HG03097 (cell line): ENCODE measurements around the gene TENT5A.
"Not testable (repeated sequence)": the region's sequence is repeated elsewhere in the genome, so short reads cannot be mapped to it uniquely, and the experiment has no call there.

Experiments used
- ATAC-seq: cut with Tn5 transposase; IDR thresholded peaks from one replicate; pipeline ENCODE4 v1.9.1; 2021; ENCODE audit not compliant: unreplicated experiment, low FRiP score

TENT5A gene

DNA sequence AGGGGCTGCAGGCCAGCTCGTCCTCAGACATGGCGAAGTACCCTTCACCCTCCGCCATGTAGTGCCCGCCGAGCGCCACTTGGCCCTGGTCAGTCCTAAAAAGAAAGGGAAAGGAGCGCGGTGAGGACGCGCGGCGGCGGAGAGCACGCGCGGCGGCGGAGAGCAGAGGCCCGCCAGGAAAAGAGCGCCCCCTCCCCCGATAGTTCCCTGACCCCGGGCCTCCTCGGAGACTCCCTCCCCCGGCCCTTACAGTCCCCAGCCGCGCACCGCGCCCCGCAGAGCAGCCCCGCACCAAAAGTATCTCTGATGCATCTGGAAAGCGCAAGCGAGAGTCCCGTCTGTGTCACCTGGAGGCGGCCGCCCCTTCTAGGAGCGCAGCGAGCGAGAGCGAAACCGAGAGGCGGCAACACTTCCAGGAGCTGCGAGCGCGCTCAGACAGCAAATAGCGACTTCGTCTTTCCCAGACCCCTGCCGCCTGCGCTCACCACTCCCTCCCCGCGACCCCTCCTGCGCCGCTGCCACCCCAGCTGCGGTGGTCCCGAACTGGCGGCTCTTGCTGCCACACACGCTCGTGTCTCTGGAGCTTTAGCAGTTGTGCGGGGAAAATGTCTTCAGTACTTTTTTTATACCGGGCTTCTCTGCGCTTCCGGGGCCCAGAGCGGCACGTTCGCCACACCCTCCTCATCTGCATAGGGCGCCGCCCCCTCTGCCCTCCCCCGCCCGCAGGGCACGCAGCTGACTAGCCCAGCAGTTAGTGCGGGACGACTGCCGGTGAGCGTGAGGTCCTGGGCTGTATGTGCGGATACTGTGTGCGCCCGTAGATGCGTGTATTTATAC is at the start of gene TENT5A:
Gene TENT5A, minus strand, starts transcription at position 598 of the 837 bp plus-strand sequence. Its CDS starts 540 bp downstream, at position 58.
- ATAC-seq: peak; percentile 75

DNA sequence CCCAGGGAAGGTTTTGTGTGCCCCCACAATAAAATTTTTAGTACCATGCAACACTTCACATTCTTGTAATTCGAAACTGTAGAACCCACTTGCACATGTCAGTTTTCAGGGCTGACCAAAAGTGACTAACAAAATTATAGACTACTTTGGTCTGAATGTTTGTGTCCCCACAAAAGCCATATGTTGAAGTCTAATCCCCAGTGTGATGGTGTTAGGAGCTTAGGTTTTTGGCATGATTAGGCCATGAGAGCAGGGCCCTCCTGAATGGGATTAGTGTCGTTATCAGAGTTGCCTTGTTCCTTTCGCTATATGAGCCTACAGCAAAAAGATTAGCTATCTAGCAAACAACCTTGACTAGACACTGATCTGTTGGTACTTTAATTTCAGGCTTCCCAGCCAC is 49.0 kb upstream of the TENT5A start:
- ATAC-seq: no peak

DNA sequence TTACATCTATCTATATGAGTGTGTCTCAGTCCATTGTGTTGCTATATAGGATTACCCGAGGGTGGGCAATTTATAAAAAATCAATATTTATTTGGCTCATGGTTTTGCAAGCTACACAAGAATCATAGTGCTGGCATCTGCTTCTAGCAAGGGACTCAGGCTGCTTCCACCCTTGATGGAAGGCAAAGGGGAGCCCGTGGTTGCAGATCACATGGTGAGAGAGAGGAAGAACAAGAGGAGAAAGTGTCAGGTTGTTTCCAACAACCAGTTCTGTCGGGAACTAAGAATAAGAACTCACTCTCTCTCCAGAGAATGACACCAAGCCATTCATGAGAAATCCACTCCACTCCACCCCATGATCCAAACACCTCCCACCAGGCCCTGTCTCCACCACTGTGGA is 48.2 kb upstream of the TENT5A start:
- ATAC-seq: no peak

DNA sequence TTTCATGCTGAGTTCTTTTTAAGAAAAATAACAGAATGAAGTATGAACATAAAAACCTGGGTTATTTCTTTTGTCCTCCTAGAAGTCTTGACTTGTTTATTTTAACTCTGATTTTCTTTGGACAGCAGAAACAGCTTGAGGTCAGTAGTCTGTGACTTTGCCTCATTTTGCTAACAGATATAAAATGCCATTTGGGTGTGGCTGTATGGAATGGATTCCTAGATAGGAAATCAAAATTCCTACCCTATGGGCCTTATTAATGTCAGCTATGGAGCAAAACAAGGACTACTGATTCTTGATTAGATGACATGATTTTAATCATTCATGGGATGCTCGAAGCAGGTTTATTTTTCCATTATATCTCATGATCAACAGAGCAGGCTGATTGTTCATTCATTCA is 46.8 kb upstream of the TENT5A start:
- ATAC-seq: no peak

DNA sequence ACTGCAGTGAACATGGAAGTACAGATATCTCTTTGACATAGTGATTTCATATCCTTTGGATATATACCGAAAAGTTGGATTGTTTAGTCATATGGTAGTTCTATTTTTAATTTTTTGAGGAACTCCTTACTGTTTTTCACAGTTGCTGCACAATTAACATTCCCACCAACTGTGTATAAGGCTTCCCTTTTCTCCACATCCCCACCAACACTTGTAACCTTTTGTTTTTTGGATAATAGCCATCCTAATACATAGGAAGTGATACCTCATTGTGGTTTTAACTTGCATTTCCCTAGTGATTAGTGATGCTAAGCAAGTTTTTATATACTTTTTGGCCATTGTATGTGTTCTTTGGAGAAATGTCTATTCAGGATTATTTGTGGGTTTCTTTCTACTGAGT is 45.1 kb upstream of the TENT5A start:
- no peak for ATAC-seq

DNA sequence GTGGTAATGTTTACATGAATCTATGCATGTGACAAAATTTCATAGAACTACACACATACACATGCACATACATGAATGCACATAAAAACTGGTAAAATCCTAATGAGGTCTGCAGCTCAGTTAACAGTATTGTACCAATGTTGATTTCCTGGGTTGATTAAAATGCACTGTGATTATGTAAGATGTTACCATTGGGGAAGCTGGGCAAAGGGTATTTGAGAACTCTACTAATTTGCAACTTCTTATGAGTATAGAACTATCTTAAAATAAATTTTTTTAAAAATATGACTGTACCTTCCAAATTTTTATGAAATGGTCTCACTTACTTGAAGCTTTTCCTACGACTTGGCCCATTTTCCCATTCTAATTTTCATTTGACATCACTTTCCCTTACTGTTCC is 43.4 kb upstream of the TENT5A start:
- no peak for ATAC-seq

DNA sequence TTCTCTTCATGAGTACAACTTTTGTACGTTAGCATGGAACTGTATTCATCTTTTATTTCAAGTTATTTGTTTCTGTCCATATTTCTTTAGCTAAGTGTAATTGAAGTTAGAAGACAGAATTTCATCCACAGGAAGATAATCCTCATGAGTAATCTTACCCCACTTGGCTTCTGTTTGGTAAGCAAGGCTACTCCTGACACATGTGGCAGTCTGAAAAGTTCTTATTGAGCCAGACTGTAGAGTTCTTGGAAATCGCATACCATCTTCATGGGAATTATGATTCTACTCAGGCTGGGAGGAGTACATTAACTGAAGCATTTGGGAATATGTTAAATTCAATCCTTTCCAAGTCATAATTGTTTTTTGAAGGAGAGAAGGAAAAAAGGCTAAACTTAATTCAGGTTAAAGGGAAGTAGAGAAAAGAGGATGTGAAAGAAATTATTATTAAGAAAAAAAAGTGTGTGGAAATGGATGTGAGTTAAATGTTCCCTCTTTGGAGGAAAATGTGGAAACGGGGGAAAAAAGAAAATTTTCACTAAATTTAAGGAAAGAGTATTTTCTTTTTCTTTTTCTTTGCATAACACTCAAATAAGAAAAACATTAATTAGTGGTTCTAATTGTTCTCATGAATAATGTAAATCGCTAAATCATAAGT is 41.5 kb upstream of the TENT5A start:
- no peak for ATAC-seq

DNA sequence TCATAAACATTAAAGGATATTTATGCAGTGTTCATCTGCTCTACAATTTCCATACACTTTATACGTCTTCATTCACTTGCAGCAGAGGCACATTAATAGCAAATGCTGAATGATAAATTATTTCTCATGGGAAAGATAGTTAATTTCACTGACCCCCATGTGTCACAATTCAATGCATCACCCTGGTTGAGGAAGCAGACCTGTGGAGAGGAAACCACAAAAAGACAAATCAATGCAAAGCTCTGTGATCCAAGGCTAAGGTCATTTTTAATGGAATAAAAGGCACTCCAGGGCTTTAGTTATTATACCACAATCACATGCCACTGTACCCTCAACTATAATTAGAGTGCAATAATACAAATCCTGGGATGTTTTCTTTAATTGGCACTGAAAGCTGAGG is 40.3 kb upstream of the TENT5A start:
- ATAC-seq: no peak

DNA sequence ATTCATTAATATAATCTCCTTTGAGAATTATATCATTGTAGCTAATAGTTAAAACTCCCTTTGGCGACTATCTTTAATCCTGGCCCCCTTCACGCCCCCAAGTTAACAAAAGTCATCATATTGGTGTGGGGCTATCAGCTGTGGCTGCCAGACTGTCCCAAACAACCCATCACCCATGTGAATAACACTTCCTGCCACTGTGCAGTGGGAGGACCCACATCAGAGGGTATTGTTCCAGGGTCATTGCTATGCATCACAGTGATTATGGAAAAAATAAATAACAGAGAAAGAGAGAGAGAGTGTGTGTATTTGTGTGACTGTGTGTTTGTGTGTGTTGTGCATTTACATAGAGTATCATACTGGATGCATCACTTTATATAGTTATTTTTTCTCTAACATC is 39.3 kb upstream of the TENT5A start:
- ATAC-seq: no peak

DNA sequence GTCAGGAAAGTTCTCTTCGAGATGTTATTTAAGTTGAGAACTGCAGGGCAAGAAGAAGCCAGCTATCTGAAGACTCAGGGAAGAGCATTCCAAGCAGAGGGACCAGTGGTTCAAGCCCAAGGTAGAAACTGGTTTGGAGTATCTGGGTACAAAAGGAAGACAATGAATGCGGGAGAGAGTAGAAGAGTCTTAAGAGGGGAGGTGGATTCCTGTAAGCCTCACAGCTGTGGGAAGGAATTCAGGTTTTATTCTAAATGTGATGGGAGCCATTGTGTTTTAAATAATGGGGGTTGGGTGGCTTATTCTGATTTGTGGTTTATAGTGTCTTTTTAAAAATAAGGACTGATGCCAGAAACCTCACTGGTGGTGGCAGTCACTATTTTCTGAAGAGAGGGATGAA is 37.6 kb upstream of the TENT5A start:
- ATAC-seq: no peak

DNA sequence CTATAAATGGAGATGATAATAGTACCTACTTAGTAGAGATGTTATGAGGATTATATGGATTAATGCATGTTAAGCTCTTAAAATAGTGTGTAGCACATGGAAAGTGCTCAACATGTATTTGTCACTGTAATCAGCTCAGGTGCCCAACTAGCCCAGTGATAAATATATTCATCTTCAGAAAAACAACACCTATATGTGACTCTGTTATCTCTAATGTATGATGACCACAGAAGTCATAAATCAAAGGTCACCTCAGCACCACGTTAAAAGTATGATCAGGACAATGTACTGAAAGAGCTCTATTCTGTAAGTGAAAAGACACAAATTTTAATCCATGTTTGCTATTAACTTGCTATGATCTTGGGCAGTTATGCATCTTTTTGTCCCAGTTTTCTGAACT is 36.8 kb upstream of the TENT5A start:
- no peak for ATAC-seq

DNA sequence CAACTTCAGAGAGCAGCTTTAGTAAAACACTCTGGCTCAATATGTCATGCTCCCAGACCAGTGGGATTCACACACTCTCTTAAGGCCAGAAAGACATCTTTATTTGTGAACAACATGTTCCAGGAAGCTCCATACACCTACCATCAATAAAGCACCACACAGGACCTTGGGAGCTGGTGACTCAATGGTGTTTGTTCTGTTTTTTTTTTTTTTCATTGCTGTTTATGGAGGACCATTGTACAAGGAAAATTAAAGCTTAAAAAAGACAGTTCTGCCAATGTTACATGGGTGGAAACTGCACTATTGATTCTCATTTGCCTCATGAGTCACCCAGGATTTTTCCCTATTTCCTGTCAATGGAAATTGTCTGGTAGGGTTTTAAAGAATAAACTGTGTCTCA is 36.3 kb upstream of the TENT5A start:
- ATAC-seq: no peak

DNA sequence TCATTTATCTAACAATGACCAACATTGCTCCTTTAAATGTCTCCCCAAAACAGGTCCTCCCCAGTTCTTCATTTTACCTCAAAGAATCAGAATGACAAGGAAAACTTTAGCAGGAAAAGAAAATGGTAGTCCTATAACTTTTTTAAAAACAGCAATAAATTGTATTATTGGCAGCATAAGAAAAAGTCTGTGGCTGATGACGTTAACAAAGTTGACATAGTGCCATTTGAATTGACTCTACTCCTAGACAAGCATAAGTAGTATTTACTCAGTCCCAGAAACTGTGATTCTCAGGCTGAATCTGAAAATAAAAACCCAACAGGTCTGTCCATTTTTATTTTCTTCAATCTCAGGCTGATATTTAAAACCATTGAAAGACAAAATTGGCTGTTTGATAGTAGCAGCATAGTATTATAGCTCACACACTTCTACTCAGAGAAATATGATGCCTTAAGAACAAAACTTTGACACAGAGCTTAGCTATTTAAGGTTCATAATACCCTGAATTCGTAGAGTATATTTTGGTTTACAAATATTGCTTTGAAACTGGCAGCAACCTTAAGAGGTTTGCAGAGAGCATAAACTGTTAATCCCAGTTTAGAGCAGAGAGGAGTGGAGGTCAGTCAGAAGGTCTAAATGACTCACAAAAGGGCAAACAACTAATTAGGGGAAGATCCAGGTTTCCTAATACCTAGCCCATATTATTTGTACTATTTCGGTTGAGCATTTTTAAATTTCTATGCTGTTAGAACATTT is 35.0 kb upstream of the TENT5A start:
- no peak for ATAC-seq

DNA sequence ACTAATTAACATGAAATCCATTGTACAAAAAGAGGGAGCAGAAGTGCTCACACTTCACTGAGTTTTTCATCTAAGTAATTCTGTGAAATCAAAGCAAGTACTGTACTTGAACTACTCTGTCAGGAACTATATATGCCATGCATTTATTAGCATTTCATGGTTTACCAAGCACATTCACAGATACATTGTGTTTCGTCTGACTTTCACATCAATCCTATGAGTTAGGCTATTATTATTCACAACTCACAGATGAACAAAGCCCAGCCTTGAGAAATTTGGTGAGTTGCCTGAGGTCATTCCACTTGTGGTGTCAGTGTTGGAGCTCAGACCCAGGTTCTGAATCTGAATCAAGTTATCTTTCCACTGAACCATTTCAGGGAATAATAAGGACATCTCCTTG is 33.7 kb upstream of the TENT5A start:
- no peak for ATAC-seq

DNA sequence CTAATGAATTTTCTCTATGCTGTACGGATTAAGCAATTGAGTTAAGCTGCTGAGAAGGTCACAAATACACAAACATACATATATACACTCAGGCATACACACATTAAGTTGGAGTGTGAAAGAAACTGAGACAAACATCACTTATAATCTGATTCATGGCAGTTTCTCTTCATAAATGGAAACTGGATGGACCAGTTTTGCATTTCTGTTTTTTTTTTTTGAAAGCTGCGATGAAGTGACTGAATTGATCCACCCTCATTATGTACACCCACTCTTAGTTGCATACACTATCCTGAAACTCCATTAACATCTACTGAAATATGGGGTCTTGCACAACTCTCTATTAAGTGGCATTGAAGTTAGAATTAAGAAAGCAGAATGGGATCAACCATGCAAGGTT is 32.9 kb upstream of the TENT5A start:
- no peak for ATAC-seq

DNA sequence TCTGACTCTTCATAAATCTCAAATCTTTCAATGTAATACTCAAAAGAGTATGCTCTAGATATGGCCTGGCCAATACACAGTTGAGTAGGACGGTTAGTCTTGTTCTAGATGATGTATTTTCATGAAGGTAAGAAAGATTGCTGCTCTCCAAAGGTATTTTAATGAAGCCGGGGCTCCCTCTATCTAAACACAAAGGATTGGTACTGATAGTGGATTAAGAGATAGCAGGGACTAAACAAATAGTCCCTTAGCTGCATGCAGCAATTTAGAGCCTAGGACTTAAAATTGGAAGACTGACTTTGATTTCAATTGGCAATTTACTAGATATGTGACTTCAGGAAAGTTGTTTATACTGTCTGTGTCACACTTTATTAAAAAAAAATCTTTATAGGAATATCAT is 31.4 kb upstream of the TENT5A start:
- no peak for ATAC-seq

DNA sequence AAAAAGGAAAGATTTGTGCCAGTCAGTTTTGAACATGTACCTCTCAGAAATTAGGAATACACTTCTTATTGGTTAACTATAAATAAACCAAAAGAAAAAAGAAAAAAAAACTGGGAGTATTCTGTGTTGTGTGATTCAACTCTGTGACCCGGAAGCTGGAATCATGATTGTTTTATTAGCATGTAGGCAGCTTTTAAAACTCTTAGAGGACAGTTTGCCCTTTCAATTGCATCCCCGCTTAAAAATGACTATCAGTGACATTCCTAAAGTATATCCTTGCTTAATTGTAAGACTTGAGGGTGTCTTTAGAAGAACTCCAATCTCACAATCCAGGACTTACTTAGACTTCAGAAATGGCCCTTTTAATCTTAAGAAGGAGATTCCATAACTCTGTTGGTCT is 29.1 kb upstream of the TENT5A start:
- ATAC-seq: no peak

DNA sequence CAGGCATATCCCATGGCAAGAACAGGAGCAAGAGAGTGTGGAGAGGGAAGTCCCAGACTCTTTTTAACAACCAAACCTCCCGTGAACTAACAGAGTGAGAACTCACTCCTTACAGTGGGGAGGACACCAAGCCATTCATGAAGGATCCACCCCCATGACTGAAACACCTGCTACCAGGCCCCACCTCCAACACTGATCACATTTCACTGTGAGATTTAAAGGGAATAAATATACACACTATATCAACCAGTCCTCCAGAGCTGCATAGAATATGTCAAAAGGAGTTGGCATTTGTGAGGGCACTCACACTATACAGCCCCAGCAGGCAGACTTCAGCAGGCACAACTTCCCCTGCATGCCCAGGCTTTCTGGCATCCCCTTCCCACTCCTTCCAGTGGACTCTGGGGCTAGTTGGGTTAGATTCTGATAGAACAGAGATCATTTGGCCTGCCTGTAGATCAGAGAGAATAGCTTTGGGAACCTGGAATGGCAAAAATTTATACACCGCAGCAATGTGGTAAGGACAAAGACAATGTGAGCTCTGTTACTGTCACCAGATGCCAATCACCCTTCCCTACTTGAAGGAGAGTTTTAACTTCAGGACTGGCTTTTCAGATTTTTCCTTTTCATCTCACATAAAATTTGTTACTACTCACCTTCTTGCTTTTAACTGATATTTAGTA is 25.2 kb upstream of the TENT5A start:
- no peak for ATAC-seq

DNA sequence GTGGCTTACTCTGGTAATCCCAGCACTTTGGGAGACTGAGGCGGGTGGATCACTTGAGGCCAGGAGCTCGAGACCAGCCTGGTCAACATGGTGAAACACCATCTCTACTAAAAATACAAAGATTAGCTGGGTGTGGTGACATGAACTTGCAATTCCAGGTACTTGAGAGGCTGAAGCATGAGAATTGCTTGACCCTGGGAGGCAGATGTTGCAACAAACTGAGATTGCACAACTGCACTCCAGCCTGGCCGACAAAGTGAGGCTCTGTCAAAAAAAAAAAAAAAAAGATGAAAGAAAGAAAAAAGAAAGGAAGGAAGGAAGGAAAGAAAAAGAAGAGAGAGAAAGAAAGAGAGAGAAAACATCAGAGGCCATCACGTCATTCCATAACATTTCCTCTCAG is 23.7 kb upstream of the TENT5A start:
- ATAC-seq: not testable (repeated sequence)

DNA sequence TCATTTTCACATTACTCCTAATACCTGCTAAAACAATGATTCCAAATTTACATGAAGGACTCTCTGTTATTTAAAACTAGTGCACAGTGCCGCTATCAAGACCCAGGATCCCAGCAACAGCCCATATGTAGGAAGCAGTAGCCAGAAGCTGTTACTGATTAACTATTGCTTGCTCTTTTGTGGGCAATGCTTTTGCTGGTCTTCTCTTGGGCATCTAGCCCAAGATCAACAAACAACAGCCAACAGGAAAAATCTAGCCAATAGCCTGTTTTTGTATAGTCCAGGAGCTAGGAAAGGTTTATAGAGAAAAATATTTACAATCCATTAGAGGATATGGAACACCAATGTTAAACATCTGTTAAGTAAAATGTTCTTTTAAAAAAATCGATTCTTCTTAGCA is 22.1 kb upstream of the TENT5A start:
- ATAC-seq: no peak

DNA sequence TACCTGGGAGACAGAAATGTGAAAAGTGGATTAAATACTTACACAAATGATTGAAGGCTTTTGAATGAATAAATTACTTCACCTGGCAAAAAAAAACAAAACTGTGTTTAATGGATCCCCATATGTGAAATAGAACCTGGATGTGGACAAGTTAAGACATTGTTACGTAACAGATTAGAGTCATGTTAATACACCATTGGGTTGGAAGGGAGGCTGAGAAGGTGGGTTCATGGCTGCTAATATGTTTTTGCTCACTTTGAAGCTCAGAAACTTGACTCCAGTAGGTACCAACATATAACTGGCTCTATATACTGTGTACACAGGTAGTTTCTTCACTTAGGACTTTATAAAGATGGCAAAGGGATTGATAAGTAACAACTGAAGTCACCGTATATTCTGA is 21.4 kb upstream of the TENT5A start:
- no peak for ATAC-seq
